ENCODE measurements around the gene SNX30. TPM values are rescaled to one million over a fixed set of nuclear protein-coding genes. Genes with fewer than 3 reads are reported as not detected.

The SNX30 gene
- total RNA-seq, 1 donor, result 22.0 TPM

GRCh38 chr9:112869041-112869529 is 118.5 kb downstream of the SNX30 start:
- no peak for TF ChIP-seq CTCF (IDR thresholded peaks at IDR 0.05; ENCODE audit: insufficient read depth, low read length)
- no peak overlapping the region for H3K4me3 ChIP-seq (ENCODE audit: low read depth, low read length)
- DNase-seq (ENCODE audit: low read depth), result no peak

- no peak for DNase-seq (ENCODE audit: low read depth)
- TF ChIP-seq CTCF (IDR thresholded peaks at IDR 0.05; ENCODE audit: insufficient read depth, low read length), result no peak
- H3K4me3 ChIP-seq (ENCODE audit: low read depth, low read length), result no peak overlapping the region
Measured at GRCh38 chr9:112869917-112870316, 119.4 kb downstream of the SNX30 start.

GRCh38 chr9:112870556-112870955 is 120.0 kb downstream of the SNX30 start:
- TF ChIP-seq CTCF (IDR thresholded peaks at IDR 0.05; ENCODE audit: insufficient read depth, low read length), result no peak
- DNase-seq (ENCODE audit: low read depth), result no peak
- H3K4me3 ChIP-seq (ENCODE audit: low read depth, low read length), result no peak overlapping the region

- TF ChIP-seq CTCF (IDR thresholded peaks at IDR 0.05; ENCODE audit: insufficient read depth, low read length), result no peak
- DNase-seq (ENCODE audit: low read depth), result no peak
- H3K4me3 ChIP-seq (ENCODE audit: low read depth, low read length), result no peak overlapping the region
Measured at GRCh38 chr9:112872019-112872418, 121.5 kb downstream of the SNX30 start.

GRCh38 chr9:112873773-112874405 is 123.3 kb downstream of the SNX30 start:
- DNase-seq (ENCODE audit: low read depth), result peak; percentile 30
- no peak overlapping the region for H3K4me3 ChIP-seq (ENCODE audit: low read depth, low read length)
- no peak for TF ChIP-seq CTCF (IDR thresholded peaks at IDR 0.05; ENCODE audit: insufficient read depth, low read length)

GRCh38 chr9:112878752-112879151 is 128.2 kb downstream of the SNX30 start:
- no peak for DNase-seq (ENCODE audit: low read depth)
- TF ChIP-seq CTCF (IDR thresholded peaks at IDR 0.05; ENCODE audit: insufficient read depth, low read length), result no peak
- no peak overlapping the region for H3K4me3 ChIP-seq (ENCODE audit: low read depth, low read length)

- no peak for DNase-seq (ENCODE audit: low read depth)
- no peak for TF ChIP-seq CTCF (IDR thresholded peaks at IDR 0.05; ENCODE audit: insufficient read depth, low read length)
- H3K4me3 ChIP-seq (ENCODE audit: low read depth, low read length), result no peak overlapping the region
Measured at GRCh38 chr9:112880650-112881049, 130.1 kb downstream of the SNX30 start.
